ENCODE data around the gene LRP1B. TPM values are rescaled to one million over a fixed set of nuclear protein-coding genes. Genes with fewer than 3 reads are reported as not detected.

LRP1B gene
- total RNA-seq, 2 donors from 2014 or later, result 0.52 to 3.0 TPM

- H3K4me3 ChIP-seq, result no peak overlapping the region
Measured at GRCh38 chr2:140270224-140270623, 1860.6 kb downstream of the LRP1B start.

GRCh38 chr2:140269000-140269399 is 1861.8 kb downstream of the LRP1B start:
- Histone ChIP-seq H3K27ac (no peak overlapping the region), H3K4me1 (no peaks in the 10 kb centered on the region), H3K36me3 (replicated peaks in 1 of 2; ENCODE audit: insufficient read depth in 1 of 2, low read depth in 2 of 2) (no peaks in the 10 kb centered on the region), H3K27me3 (no peaks in the 10 kb centered on the region), H3K9me3 (no peaks in the 10 kb centered on the region), H3K4me3 (no peak overlapping the region)
- DNase-seq (no peak), ATAC-seq (no peak)
- intact Hi-C loops (cut with DNase I), result no loop called here
- TF ChIP-seq CTCF (IDR thresholded peaks at IDR 0.05), result no peak
- no peak for TF ChIP-seq POLR2A (IDR thresholded peaks at IDR 0.05)
- 67 to 74% methylated on average over 7 of the region's 7 CpGs for WGBS, 2 donors

More at GRCh38 chr2:140270224-140270623, 1860.6 kb downstream of the LRP1B start:
- WGBS, 2 donors, result 50 to 60% methylated on average over 1 of the region's 1 CpG
- Histone ChIP-seq H3K27me3 (no peaks in the 10 kb centered on the region), H3K9me3 (no peaks in the 10 kb centered on the region), H3K36me3 (replicated peaks in 1 of 2; ENCODE audit: insufficient read depth in 1 of 2, low read depth in 2 of 2) (no peaks in the 10 kb centered on the region), H3K27ac (no peak overlapping the region), H3K4me1 (no peaks in the 10 kb centered on the region)
- TF ChIP-seq CTCF (IDR thresholded peaks at IDR 0.05), result no peak
- TF ChIP-seq POLR2A (IDR thresholded peaks at IDR 0.05), result no peak
- no peak for DNase-seq
- intact Hi-C loops (cut with DNase I), result no loop called here
- ATAC-seq, result no peak

- H3K4me1 ChIP-seq, result no peaks in the 10 kb centered on the region
- H3K27ac ChIP-seq, result no peak overlapping the region
- intact Hi-C loops (cut with DNase I), result no loop called here
- TF ChIP-seq POLR2A (IDR thresholded peaks at IDR 0.05), result no peak
- TF ChIP-seq CTCF (IDR thresholded peaks at IDR 0.05), result no peak
- no peaks in the 10 kb centered on the region for H3K27me3 ChIP-seq
- H3K4me3 ChIP-seq, result no peak overlapping the region
- 70% methylated on average over 6 of the region's 6 CpGs for WGBS, 2 donors
- DNase-seq (no peak), ATAC-seq (no peak)
- H3K9me3 ChIP-seq, result no peaks in the 10 kb centered on the region
- H3K36me3 ChIP-seq (replicated peaks in 1 of 2; ENCODE audit: insufficient read depth in 1 of 2, low read depth in 2 of 2), result no peaks in the 10 kb centered on the region
Measured at GRCh38 chr2:140262908-140263307, 1867.9 kb downstream of the LRP1B start.

- H3K9me3 ChIP-seq, result no peaks in the 10 kb centered on the region
- TF ChIP-seq CTCF (IDR thresholded peaks at IDR 0.05) (no peak), POLR2A (IDR thresholded peaks at IDR 0.05) (no peak)
- no peaks in the 10 kb centered on the region for H3K27me3 ChIP-seq
- no peak for ATAC-seq
- H3K4me3 ChIP-seq, result no peak overlapping the region
- H3K27ac ChIP-seq, result no peak overlapping the region
- DNase-seq, result peak in 2 of 4 donors; percentile 5 to 23
- H3K4me1 ChIP-seq, result no peaks in the 10 kb centered on the region
- 36 to 41% methylated on average over 2 of the region's 2 CpGs for WGBS, 2 donors
- no peaks in the 10 kb centered on the region for H3K36me3 ChIP-seq (replicated peaks in 1 of 2; ENCODE audit: insufficient read depth in 1 of 2, low read depth in 2 of 2)
- intact Hi-C loops (cut with DNase I), result no loop called here
Measured at GRCh38 chr2:140257692-140258300, 1873.0 kb downstream of the LRP1B start.

GRCh38 chr2:140256080-140256479 is 1874.7 kb downstream of the LRP1B start:
- Histone ChIP-seq H3K36me3 (replicated peaks in 1 of 2; ENCODE audit: insufficient read depth in 1 of 2, low read depth in 2 of 2) (no peaks in the 10 kb centered on the region), H3K27ac (no peak overlapping the region), H3K4me3 (no peak overlapping the region), H3K27me3 (no peaks in the 10 kb centered on the region), H3K9me3 (no peaks in the 10 kb centered on the region), H3K4me1 (no peaks in the 10 kb centered on the region)
- no peak for TF ChIP-seq CTCF (IDR thresholded peaks at IDR 0.05)
- TF ChIP-seq POLR2A (IDR thresholded peaks at IDR 0.05), result no peak
- DNase-seq (no peak), ATAC-seq (no peak)
- intact Hi-C loops (cut with DNase I), result no loop called here
- 32 to 35% methylated on average over 3 of the region's 3 CpGs for WGBS, 2 donors
